Astrocyte of the spinal cord (primary cell): ENCODE results near the gene CORO6.

Source experiments
- DNase-seq: peaks from one replicate; pipeline ENCODE4 v3.0.0; 2011; ENCODE audit warnings: low read depth, low spot score
- H3K4me3 ChIP-seq: 2 replicates; pipeline ENCODE4 v1.5.1; 2011; ENCODE audit warnings: low read depth, mild to moderate bottlenecking, low read length, moderate library complexity
- CTCF ChIP-seq: IDR thresholded peaks from 2 replicates; pipeline ENCODE4 v1.5.1; 2012; ENCODE audit warnings: low read depth, mild to moderate bottlenecking, low read length, inconsistent platforms
- in situ Hi-C: cut with HindIII; loops from 2 replicates; pipeline ENCODE4 v1.10.0; 2017; ENCODE audit warnings: low sequenced_read_pairs

CORO6 gene

GRCh38 chr17:29566473-29567303 lies 56.0 kb downstream of the CORO6 start, which contains the start of gene ABHD15:
TSS of gene ABHD15 (minus strand) at chr17:29567037. CDS start at chr17:29566966, 71 bp downstream.
- in situ Hi-C loops: no loop called here
- DNase-seq: peak; percentile 62
- TF ChIP-seq CTCF: no peak
- H3K4me3 ChIP-seq: peak within 1 kb of the TSS; percentile 74

GRCh38 chr17:29565643-29566472 lies 56.9 kb downstream of the CORO6 start:
- no peak for DNase-seq
- in situ Hi-C loops: no loop called here
- H3K4me3 ChIP-seq: peak overlapping the region; percentile 43
- peak; percentile 26 for TF ChIP-seq CTCF
